ENCODE measurements around the gene PDPR.
"Not testable (repeated sequence)": the region's sequence is repeated elsewhere in the genome, so short reads cannot be mapped to it uniquely, and the experiment has no call there.

DNA sequence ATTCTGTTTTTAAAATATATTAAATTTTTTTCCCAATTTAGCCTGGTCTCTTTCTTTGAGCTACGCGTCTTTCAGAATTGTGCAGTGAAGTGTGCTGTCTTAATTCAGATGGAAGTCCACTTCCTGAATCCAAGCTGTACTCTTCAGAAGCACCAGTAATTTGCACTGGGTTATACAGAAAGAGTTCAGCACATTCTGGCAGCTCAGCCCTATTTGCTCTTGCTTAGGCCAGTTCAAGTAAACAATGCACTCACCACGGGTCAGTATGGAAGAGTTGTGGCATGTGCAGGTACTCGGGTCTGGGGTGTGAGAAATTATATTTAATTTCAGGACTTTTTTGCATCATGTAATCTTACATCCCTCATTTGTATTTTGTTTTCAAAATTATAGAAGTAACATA is 25.3 kb upstream of the PDPR start:
- not testable (repeated sequence) for TF ChIP-seq POLR2AphosphoS5 (IDR thresholded peaks at IDR 0.05; ENCODE audit: low read depth); CREB1 (CRISPR knock-in tag; IDR thresholded peaks at IDR 0.05; ENCODE audit: low read depth)
- TF ChIP-seq, protein P1, sequence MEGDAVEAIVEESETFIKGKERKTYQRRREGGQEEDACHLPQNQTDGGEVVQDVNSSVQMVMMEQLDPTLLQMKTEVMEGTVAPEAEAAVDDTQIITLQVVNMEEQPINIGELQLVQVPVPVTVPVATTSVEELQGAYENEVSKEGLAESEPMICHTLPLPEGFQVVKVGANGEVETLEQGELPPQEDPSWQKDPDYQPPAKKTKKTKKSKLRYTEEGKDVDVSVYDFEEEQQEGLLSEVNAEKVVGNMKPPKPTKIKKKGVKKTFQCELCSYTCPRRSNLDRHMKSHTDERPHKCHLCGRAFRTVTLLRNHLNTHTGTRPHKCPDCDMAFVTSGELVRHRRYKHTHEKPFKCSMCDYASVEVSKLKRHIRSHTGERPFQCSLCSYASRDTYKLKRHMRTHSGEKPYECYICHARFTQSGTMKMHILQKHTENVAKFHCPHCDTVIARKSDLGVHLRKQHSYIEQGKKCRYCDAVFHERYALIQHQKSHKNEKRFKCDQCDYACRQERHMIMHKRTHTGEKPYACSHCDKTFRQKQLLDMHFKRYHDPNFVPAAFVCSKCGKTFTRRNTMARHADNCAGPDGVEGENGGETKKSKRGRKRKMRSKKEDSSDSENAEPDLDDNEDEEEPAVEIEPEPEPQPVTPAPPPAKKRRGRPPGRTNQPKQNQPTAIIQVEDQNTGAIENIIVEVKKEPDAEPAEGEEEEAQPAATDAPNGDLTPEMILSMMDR (conservative IDR thresholded peaks at IDR 0.05; ENCODE audit: low read depth in 2 of 2), result not testable (repeated sequence)
